B cell (primary cell): ENCODE measurements around the gene SUGCT. TPM values are rescaled to one million over a fixed set of nuclear protein-coding genes. Genes with fewer than 3 reads are reported as not detected.

Source experiments
- ATAC-seq: fragments of 200-7000 bp; cut with Tn5 transposase; one replicate; pipeline ENCODE4 v1.10.0; 2021; ENCODE audit warnings: low read depth, mild to moderate bottlenecking, moderate number of reproducible peaks, moderate library complexity
- CTCF ChIA-PET: fragments of 350-600 bp; sonication (Branson Sonifier 250); formaldehyde crosslinking; loops from one replicate; lab custom pipeline; 2021; ENCODE audit warnings: antibody characterized with exemption, inconsistent platforms; lab: Charles Lee
- POLR2A ChIA-PET: fragments of 350-600 bp; sonication (Branson Sonifier 250); formaldehyde crosslinking; loops from one replicate; lab custom pipeline; 2021; ENCODE audit warnings: antibody characterized with exemption; lab: Charles Lee
- DNase-seq: peaks from one replicate; pipeline ENCODE4 v3.0.0; 2013
- H2AFZ ChIP-seq: 2 replicates; pipeline ENCODE4 v1.6.1; 2012; ENCODE audit warnings: mild to moderate bottlenecking, low read depth, low read length; ENCODE audit not compliant: insufficient read depth, poor library complexity, severe bottlenecking
- H3K27ac ChIP-seq, 2 donors: 1 replicate in 1 of 2; 2 replicates in 1 of 2; pipeline ENCODE4 v1.5.1; 2012 to 2013; ENCODE audit warnings: low read length in 2 of 2, mild to moderate bottlenecking in 2 of 2, moderate library complexity in 1 of 2
- H3K27me3 ChIP-seq, 4 experiments: fragments of 200-600 bp in 1 of 4; sonication (generic) in 1 of 4; replicated peaks in 1 of 4; 1 replicate in 2 of 4; 2 replicates in 2 of 4; pipeline versions ENCODE4 v1.6.1 to v1.7.0; 2013 to 2016; ENCODE audit warnings: low read length in 3 of 4, mild to moderate bottlenecking in 2 of 4, mixed read lengths in 1 of 4, moderate library complexity in 1 of 4; ENCODE audit not compliant: insufficient read depth in 4 of 4, control insufficient read depth in 3 of 4; ENCODE audit errors: control extremely low read depth in 1 of 4
- H3K36me3 ChIP-seq, 2 experiments: replicated peaks in 1 of 2; 1 replicate in 1 of 2; 2 replicates in 1 of 2; pipeline versions ENCODE4 v1.6.1 to v1.7.1; 2013; ENCODE audit warnings: low read length in 1 of 2; ENCODE audit not compliant: insufficient read depth in 2 of 2, control insufficient read depth in 1 of 2; ENCODE audit errors: control extremely low read depth in 1 of 2, extremely low read depth in 1 of 2
- H3K4me1 ChIP-seq, 2 donors: fragments of 200-600 bp in 1 of 2; sonication (generic) in 1 of 2; 1 replicate in 1 of 2; 2 replicates in 1 of 2; pipeline versions ENCODE4 v1.5.1 to v1.6.1; 2013 to 2017; ENCODE audit warnings: low read length in 2 of 2; ENCODE audit not compliant: control insufficient read depth in 2 of 2, insufficient read depth in 2 of 2
- H3K4me2 ChIP-seq: replicated peaks from 2 replicates; pipeline ENCODE3; 2012; ENCODE audit warnings: mild to moderate bottlenecking, low read depth, low read length; ENCODE audit not compliant: poor library complexity, severe bottlenecking
- H3K4me3 ChIP-seq, 5 experiments: fragments of 200-600 bp in 1 of 5; sonication (generic) in 1 of 5; 1 replicate in 3 of 5; 2 replicates in 2 of 5; pipeline versions ENCODE4 v1.5.1 to v1.7.0; 2011 to 2016; ENCODE audit warnings: low read length in 4 of 5, mild to moderate bottlenecking in 4 of 5, low read depth in 2 of 5, control low read depth in 1 of 5, moderate library complexity in 1 of 5; ENCODE audit not compliant: insufficient read depth in 1 of 5; ENCODE audit errors: control extremely low read depth in 1 of 5, extremely low read depth in 1 of 5
- H3K79me2 ChIP-seq: fragments of 200-600 bp; sonication (generic); one replicate; pipeline ENCODE4 v1.6.0; 2016; ENCODE audit warnings: low read length; ENCODE audit not compliant: control insufficient read depth, insufficient read depth
- H3K9ac ChIP-seq: fragments of 200-600 bp; sonication (generic); 2 replicates; pipeline ENCODE4 v1.6.1; 2017; ENCODE audit warnings: mild to moderate bottlenecking, low read length, moderate library complexity
- H3K9me3 ChIP-seq, 3 donors: one replicate each; pipeline versions ENCODE4 v1.6.1 to v1.7.1; 2013; ENCODE audit warnings: low read length in 2 of 3; ENCODE audit not compliant: control insufficient read depth in 2 of 3, insufficient read depth in 1 of 3; ENCODE audit errors: control extremely low read depth in 1 of 3
- H4K20me1 ChIP-seq: 2 replicates; pipeline ENCODE4 v1.6.0; 2012; ENCODE audit warnings: mild to moderate bottlenecking, low read length; ENCODE audit not compliant: insufficient read depth, control insufficient read depth, poor library complexity, severe bottlenecking
- H3K27ac Mint-ChIP-seq: one replicate; pipeline ENCODE4 v1.8.0; 2021; ENCODE audit warnings: mixed read lengths
- H3K27me3 Mint-ChIP-seq: one replicate; pipeline ENCODE4 v1.8.0; 2021; ENCODE audit warnings: mixed read lengths
- H3K4me1 Mint-ChIP-seq: one replicate; pipeline ENCODE4 v1.8.0; 2021; ENCODE audit warnings: mixed read lengths
- H3K4me3 Mint-ChIP-seq: one replicate; pipeline ENCODE4 v1.8.0; 2021; ENCODE audit warnings: mixed read lengths
- H3K9me3 Mint-ChIP-seq: one replicate; pipeline ENCODE4 v1.8.0; 2022; ENCODE audit warnings: mixed read lengths; ENCODE audit not compliant: insufficient read depth
- CTCF ChIP-seq: fragments of 200-600 bp; IDR thresholded peaks from one replicate; pipeline ENCODE4 v1.8.0; 2022; ENCODE audit warnings: antibody characterized with exemption, mild to moderate bottlenecking
- EZH2 ChIP-seq: IDR thresholded peaks from 2 replicates; pipeline ENCODE4 v1.6.1; 2012; ENCODE audit warnings: borderline replicate concordance, low read depth, mild to moderate bottlenecking, moderate library complexity, low read length; ENCODE audit not compliant: insufficient read depth, poor library complexity, severe bottlenecking
- WGBS: methylation state at CpG from one replicate; pipeline ENCODE4 v1.1.5; 2013; ENCODE audit warnings: missing lambda C conversion rate; ENCODE audit not compliant: insufficient coverage; 5-methylcytosine and 5-hydroxymethylcytosine counted together
- intact Hi-C: fragments of 100-400 bp; cut with micrococcal nuclease; formaldehyde crosslinking; loops from one replicate; pipeline ENCODE4 v1.10.0; 2022
- polyA plus RNA-seq: library from polyadenylated mRNA; depleted of rRNA; stranded (reverse); fragments of >200 nt; gene quantifications from 2 replicates; pipeline ENCODE4 v1.2.3, GENCODE V29; 2012
- total RNA-seq, 2 donors: library from RNA; stranded (reverse); fragments of 120-200 nt in 1 of 2; gene quantifications; 1 replicate in 1 of 2; 2 replicates in 1 of 2; pipeline versions ENCODE4 v1.2.3 to v1.2.4, GENCODE V29; 2013 to 2022

The SUGCT gene
- total and polyA plus RNA-seq, 2 donors (not counting 1 experiment from before 2014, with no cell fraction given): 0.19 to 0.86 TPM

- ChIA-PET CTCF (no interaction called here), POLR2A (no interaction called here)
- no peaks in the 10 kb centered on the region for H3K4me1 Mint-ChIP-seq
- no peaks in the 10 kb centered on the region for H3K4me1 ChIP-seq
- H3K36me3 ChIP-seq: no peaks in the 10 kb centered on the region
- no peak overlapping the region for H2AFZ ChIP-seq
- H3K27me3 Mint-ChIP-seq: no peaks in the 10 kb centered on the region
- H3K27ac ChIP-seq: no peak overlapping the region
- no peak for TF ChIP-seq CTCF
- no peak for TF ChIP-seq EZH2
- no peaks in the 10 kb centered on the region for H3K27me3 ChIP-seq
- H3K4me3 Mint-ChIP-seq: no peak overlapping the region
- no peak overlapping the region for H3K9ac ChIP-seq
- no peak for ATAC-seq
- no peak overlapping the region for H3K4me3 ChIP-seq
- no peaks in the 10 kb centered on the region for H3K79me2 ChIP-seq
- intact Hi-C loops: no loop called here
- no peak overlapping the region for H3K27ac Mint-ChIP-seq
- H3K9me3 Mint-ChIP-seq: no peaks in the 10 kb centered on the region
- no peak overlapping the region for H3K4me2 ChIP-seq
- WGBS: 100% methylated on average over 1 of the region's 1 CpG
- H4K20me1 ChIP-seq: no peaks in the 10 kb centered on the region
- DNase-seq: no peak
- no peaks in the 10 kb centered on the region for H3K9me3 ChIP-seq
Observed at GRCh38 chr7:40544871-40545303, 410.1 kb downstream of the SUGCT start.

- intact Hi-C loops: no loop called here
- POLR2A ChIA-PET: no interaction called here
- Histone ChIP-seq H3K36me3 (no peaks in the 10 kb centered on the region), H3K9ac (no peak overlapping the region), H3K9me3 (no peaks in the 10 kb centered on the region), H3K4me3 (no peak overlapping the region), H4K20me1 (no peaks in the 10 kb centered on the region), H3K79me2 (no peaks in the 10 kb centered on the region), H3K4me2 (no peak overlapping the region), H3K27ac (no peak overlapping the region), H3K27me3 (no peaks in the 10 kb centered on the region), H2AFZ (no peak overlapping the region), H3K4me1 (no peaks in the 10 kb centered on the region)
- TF ChIP-seq EZH2: no peak
- no peak for TF ChIP-seq CTCF
- H3K9me3 Mint-ChIP-seq: no peaks in the 10 kb centered on the region
- H3K27me3 Mint-ChIP-seq: no peaks in the 10 kb centered on the region
- CTCF ChIA-PET: no interaction called here
- no peak overlapping the region for H3K27ac Mint-ChIP-seq
- DNase-seq: no peak
- no peaks in the 10 kb centered on the region for H3K4me1 Mint-ChIP-seq
- no peak for ATAC-seq
- H3K4me3 Mint-ChIP-seq: no peak overlapping the region
Observed at GRCh38 chr7:40545739-40546138, 410.9 kb downstream of the SUGCT start.
